GM12874 (cell line): ENCODE measurements around the gene EFCAB8.

ENCODE experiments used
- TF ChIP-seq, protein P1 (sequence below): IDR thresholded peaks from 2 replicates; pipeline ENCODE4 v1.5.1; 2011; ENCODE audit warnings: low read depth, mild to moderate bottlenecking, control low read depth, low read length, moderate library complexity; ENCODE audit not compliant: insufficient read depth

Gene EFCAB8

GRCh38 chr20:32963176-32963575, 104.5 kb downstream of the EFCAB8 start:
- TF ChIP-seq, protein P1, sequence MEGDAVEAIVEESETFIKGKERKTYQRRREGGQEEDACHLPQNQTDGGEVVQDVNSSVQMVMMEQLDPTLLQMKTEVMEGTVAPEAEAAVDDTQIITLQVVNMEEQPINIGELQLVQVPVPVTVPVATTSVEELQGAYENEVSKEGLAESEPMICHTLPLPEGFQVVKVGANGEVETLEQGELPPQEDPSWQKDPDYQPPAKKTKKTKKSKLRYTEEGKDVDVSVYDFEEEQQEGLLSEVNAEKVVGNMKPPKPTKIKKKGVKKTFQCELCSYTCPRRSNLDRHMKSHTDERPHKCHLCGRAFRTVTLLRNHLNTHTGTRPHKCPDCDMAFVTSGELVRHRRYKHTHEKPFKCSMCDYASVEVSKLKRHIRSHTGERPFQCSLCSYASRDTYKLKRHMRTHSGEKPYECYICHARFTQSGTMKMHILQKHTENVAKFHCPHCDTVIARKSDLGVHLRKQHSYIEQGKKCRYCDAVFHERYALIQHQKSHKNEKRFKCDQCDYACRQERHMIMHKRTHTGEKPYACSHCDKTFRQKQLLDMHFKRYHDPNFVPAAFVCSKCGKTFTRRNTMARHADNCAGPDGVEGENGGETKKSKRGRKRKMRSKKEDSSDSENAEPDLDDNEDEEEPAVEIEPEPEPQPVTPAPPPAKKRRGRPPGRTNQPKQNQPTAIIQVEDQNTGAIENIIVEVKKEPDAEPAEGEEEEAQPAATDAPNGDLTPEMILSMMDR: no peak

DNA sequence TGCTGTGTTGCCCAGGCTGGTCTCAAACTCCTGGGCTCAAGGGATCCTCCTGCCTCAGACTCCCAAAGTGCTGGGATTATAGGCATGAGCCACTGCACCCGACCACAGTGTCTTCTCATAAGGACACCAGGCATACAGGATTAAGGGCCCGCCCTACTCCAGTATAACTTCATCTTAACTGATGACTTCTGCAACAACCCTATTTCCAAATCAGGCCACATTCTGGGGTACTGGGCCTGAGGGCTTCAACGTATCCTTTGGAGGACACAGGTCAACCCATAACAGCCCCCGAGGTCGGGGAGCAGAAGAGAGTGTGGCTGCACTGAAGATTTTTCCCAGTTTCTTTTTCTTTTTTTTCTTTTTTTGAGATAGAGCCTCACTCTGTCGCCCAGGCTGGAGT, 105.9 kb downstream of the EFCAB8 start:
- TF ChIP-seq, protein P1: no peak

- TF ChIP-seq, protein P1: no peak
Measured at GRCh38 chr20:32965115-32965514, 106.4 kb downstream of the EFCAB8 start.

DNA sequence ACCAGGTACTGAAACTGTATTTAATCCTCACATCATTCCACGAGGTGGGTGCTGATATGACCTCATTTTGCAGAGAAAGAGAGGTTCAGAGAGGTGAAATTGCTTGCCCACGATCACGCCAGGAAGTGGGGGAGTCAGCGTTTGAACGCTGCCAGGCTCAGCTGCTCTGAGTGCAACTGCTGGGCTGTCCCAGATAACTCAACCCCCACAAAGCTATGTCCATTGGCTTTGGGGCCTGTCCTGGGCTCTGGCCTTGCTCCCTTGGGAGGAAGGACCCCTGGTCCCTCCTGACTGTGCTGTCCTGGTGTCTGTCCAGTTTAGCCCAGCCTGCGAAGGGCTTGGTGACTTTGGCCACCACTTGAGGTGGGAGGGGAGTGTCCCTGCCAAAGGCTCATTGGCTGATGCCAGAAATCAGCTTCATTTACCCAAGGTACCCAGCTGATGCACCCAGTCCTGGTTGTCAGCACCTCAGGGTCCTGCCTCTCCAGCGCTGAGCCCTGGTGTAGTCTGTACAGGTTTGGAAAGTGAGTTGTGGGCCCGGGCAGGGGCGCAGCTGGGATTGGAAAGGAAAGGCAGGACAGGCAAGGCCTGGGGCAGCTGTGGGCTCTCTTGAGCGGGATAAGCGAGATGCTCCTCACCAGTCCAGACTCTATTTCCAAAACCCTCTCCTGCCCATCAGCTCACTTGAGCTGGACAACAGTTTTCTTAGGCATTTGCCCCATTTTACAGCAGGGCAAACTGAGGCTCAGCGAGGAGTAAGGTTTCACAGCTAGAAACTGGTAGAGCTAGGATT, 107.1 kb downstream of the EFCAB8 start:
- TF ChIP-seq, protein P1: no peak

- TF ChIP-seq, protein P1: no peak
Measured at GRCh38 chr20:32966382-32966781, 107.7 kb downstream of the EFCAB8 start.

DNA sequence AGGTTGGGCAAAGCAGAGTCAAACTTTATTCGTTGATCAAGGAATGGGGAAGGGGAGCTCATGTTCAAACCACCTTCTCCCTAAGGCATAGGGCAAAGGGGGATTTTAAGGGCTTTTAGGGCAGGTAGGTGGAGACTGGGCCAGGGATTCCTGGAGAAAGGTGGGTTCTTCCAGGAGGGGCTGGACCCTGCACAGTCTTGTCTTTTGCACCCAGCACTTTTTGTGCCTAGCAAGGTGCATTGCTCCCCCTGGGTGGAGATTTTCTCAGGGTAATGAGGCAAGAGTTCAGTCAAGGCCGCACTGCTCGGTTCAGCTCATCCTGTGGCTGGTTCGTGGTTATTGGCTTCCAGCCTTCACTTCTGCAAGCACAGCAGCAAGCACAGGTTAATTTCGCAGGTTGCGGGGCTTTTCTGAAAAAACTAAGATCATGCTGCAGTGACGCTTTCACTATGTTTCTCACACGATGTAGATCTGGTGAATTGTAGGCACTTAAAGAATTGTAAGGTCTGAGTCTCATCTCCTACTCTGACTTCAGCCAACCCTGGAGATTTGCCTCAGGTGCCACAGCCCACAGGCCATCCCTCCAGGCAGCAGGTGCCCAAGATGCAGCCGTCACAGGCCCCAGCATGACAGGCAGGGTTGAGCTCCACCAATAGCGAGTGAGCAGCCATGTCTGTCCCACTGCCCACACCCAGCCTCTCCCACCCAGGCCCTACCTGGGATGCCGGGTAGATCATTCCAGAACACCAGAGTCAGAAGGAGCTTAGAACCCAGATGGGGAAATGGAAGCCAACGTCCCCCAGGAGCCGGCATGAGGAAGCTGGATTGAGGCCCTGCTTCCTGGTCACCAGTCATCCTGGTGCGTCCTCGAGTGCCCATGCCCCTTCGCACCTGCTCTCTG, 108.4 kb downstream of the EFCAB8 start:
- TF ChIP-seq, protein P1: no peak

GRCh38 chr20:32967961-32968457, 109.3 kb downstream of the EFCAB8 start:
- TF ChIP-seq, protein P1: no peak
